Liver (tissue), 9 donors: ENCODE measurements around the gene IL17A. TPM values are rescaled to one million over a fixed set of nuclear protein-coding genes. Genes with fewer than 3 reads are reported as not detected.

Source experiments
- DNase-seq: peaks from one replicate; pipeline ENCODE4 v3.0.0-alpha.2; 2017; ENCODE audit warnings: low spot score
- H3K27ac ChIP-seq, 2 donors: one replicate each; pipeline ENCODE4 v1.7.0; 2013; ENCODE audit warnings: inconsistent platforms in 2 of 2, low read length in 2 of 2, control low read depth in 1 of 2, low read depth in 1 of 2, mild to moderate bottlenecking in 1 of 2
- H3K27me3 ChIP-seq, 4 donors: one replicate each; pipeline versions ENCODE4 v1.6.1 to v1.7.0; 2013; ENCODE audit warnings: low read length in 3 of 4, inconsistent platforms in 1 of 4, mild to moderate bottlenecking in 1 of 4, moderate library complexity in 1 of 4; ENCODE audit not compliant: control insufficient read depth in 4 of 4, insufficient read depth in 4 of 4
- H3K36me3 ChIP-seq, 4 donors: one replicate each; pipeline versions ENCODE4 v1.6.1 to v1.7.0; 2013; ENCODE audit warnings: low read length in 3 of 4, mild to moderate bottlenecking in 3 of 4, low read depth in 1 of 4, moderate library complexity in 1 of 4; ENCODE audit not compliant: control insufficient read depth in 4 of 4, insufficient read depth in 3 of 4
- H3K4me1 ChIP-seq, 4 donors: one replicate each; pipeline versions ENCODE4 v1.6.1 to v1.7.0; 2013; ENCODE audit warnings: low read length in 3 of 4, mild to moderate bottlenecking in 3 of 4, moderate library complexity in 1 of 4; ENCODE audit not compliant: control insufficient read depth in 4 of 4, insufficient read depth in 4 of 4
- H3K4me3 ChIP-seq, 3 donors: one replicate each; pipeline versions ENCODE4 v1.6.1 to v1.7.0; 2013; ENCODE audit warnings: low read length in 3 of 3, control low read depth in 1 of 3, low read depth in 1 of 3, mild to moderate bottlenecking in 1 of 3
- H3K9ac ChIP-seq, 2 donors: one replicate each; pipeline ENCODE4 v1.7.0; 2013; ENCODE audit warnings: low read length in 2 of 2, mild to moderate bottlenecking in 2 of 2, moderate library complexity in 2 of 2, control low read depth in 1 of 2, low read depth in 1 of 2
- H3K9me3 ChIP-seq, 4 donors: one replicate each; pipeline versions ENCODE4 v1.6.1 to v1.7.0; 2013; ENCODE audit warnings: low read length in 3 of 4; ENCODE audit not compliant: control insufficient read depth in 4 of 4
- CTCF ChIP-seq: fragments of 150-350 bp; IDR thresholded peaks from 2 replicates; pipeline ENCODE4 v1.5.1; 2017; ENCODE audit warnings: improper control_type of control experiment, low read depth, low read length; ENCODE audit not compliant: missing input control
- EGR1 ChIP-seq, 2 donors: IDR thresholded peaks; 2 replicates each; pipeline ENCODE4 v1.6.1; 2016 to 2018; ENCODE audit warnings: antibody characterized with exemption in 2 of 2, low read depth in 2 of 2
- FOXA1 ChIP-seq: IDR thresholded peaks from 2 replicates; pipeline ENCODE4 v1.6.1; 2016; ENCODE audit warnings: antibody characterized with exemption
- GABPA ChIP-seq, 2 donors: IDR thresholded peaks in 1 of 2; conservative IDR thresholded peaks in 1 of 2; 2 replicates each; pipeline ENCODE4 v1.6.1; 2016; ENCODE audit warnings: antibody characterized with exemption in 2 of 2, mild to moderate bottlenecking in 1 of 2, moderate library complexity in 1 of 2
- HNF4A ChIP-seq, 2 donors: conservative IDR thresholded peaks; 2 replicates each; pipeline ENCODE4 v1.6.1; 2016; ENCODE audit warnings: antibody characterized with exemption in 2 of 2, mild to moderate bottlenecking in 2 of 2
- HNF4G ChIP-seq: IDR thresholded peaks from 2 replicates; pipeline ENCODE4 v1.6.1; 2016; ENCODE audit warnings: antibody characterized with exemption
- JUND ChIP-seq, 2 donors: IDR thresholded peaks; 2 replicates each; pipeline ENCODE4 v1.6.1; 2016; ENCODE audit warnings: antibody characterized with exemption in 2 of 2
- MAX ChIP-seq: IDR thresholded peaks from 2 replicates; pipeline ENCODE4 v1.6.1; 2016; ENCODE audit warnings: antibody characterized with exemption
- NR2F2 ChIP-seq: IDR thresholded peaks from 2 replicates; pipeline ENCODE4 v1.6.1; 2016; ENCODE audit warnings: antibody characterized with exemption
- RAD21 ChIP-seq, 2 donors: IDR thresholded peaks; 2 replicates each; pipeline ENCODE4 v1.6.1; 2016; ENCODE audit warnings: antibody characterized with exemption in 2 of 2, mild to moderate bottlenecking in 2 of 2
- REST ChIP-seq: IDR thresholded peaks from 2 replicates; pipeline ENCODE4 v1.6.1; 2016; ENCODE audit warnings: antibody characterized with exemption, mild to moderate bottlenecking
- RXRA ChIP-seq, 2 donors: IDR thresholded peaks; 2 replicates each; pipeline ENCODE4 v1.6.1; 2017 to 2018; ENCODE audit warnings: antibody characterized with exemption in 2 of 2, mild to moderate bottlenecking in 1 of 2
- SP1 ChIP-seq: IDR thresholded peaks from 2 replicates; pipeline ENCODE4 v1.6.1; 2018; ENCODE audit warnings: antibody characterized with exemption, mild to moderate bottlenecking
- TAF1 ChIP-seq: conservative IDR thresholded peaks from 2 replicates; pipeline ENCODE4 v1.6.1; 2016; ENCODE audit warnings: antibody characterized with exemption, mild to moderate bottlenecking
- YY1 ChIP-seq: IDR thresholded peaks from 2 replicates; pipeline ENCODE4 v1.6.1; 2016; ENCODE audit warnings: antibody characterized with exemption, mild to moderate bottlenecking
- ZBTB33 ChIP-seq: IDR thresholded peaks from 2 replicates; pipeline ENCODE4 v1.6.1; 2016; ENCODE audit warnings: antibody characterized with exemption
- WGBS: extraction: QIAGEN DNeasy Blood & Tissue Kit; methylation state at CpG from one replicate; pipeline ENCODE4 v1.1.7; 2013; 5-methylcytosine and 5-hydroxymethylcytosine counted together
- polyA plus RNA-seq, 2 donors: library from polyadenylated mRNA; stranded (reverse) in 1 of 2; unstranded in 1 of 2; fragments of 200-250 nt in 1 of 2; fragments of >200 nt in 1 of 2; fragmentation: Nextera tagmentation in 1 of 2; extraction: Ambion mirVana in 1 of 2; gene quantifications; one replicate each; pipeline versions ENCODE4 v1.2.1 to v1.2.3, GENCODE V29; 2013 to 2015
- total RNA-seq, 2 donors: library from RNA; depleted of rRNA; stranded (reverse); fragments of >200 nt; gene quantifications; one replicate each; pipeline ENCODE4 v1.2.3, GENCODE V29; 2014
- donor health status: healthy.
- donor health status: healthy.
- donor health status: healthy.
- donor health status: healthy.
- donor health status: healthy.

IL17A gene
- total and polyA plus RNA-seq, 4 donors: not detected

- no peak for TF ChIP-seq REST
- no peak for TF ChIP-seq RXRA (IDR thresholded peaks at IDR 0.05)
- no peak for TF ChIP-seq YY1
- TF ChIP-seq MAX: no peak
Measured at GRCh38 chr6:52157301-52157941, 28.8 kb upstream of the IL17A start (continued).

GRCh38 chr6:52160472-52161104, 25.6 kb upstream of the IL17A start:
- H3K27me3 ChIP-seq: no peaks in the 10 kb centered on the region
- H3K27ac ChIP-seq: no peak overlapping the region
- H3K9ac ChIP-seq: no peak overlapping the region
- DNase-seq: no peak
- H3K4me1 ChIP-seq: no peaks in the 10 kb centered on the region
- WGBS: 89% methylated on average over 4 of the region's 4 CpGs
- peaks cover 0 to 2% (median 0%) of the 10 kb centered on the region in 4 donors for H3K9me3 ChIP-seq
- TF ChIP-seq REST (no peak), NR2F2 (no peak), RAD21 (IDR thresholded peaks at IDR 0.05) (no peak), JUND (IDR thresholded peaks at IDR 0.05) (no peak), EGR1 (IDR thresholded peaks at IDR 0.05; ENCODE audit: low read depth in 2 of 2) (no peak), TAF1 (no peak), MAX (no peak), HNF4G (no peak), FOXA1 (no peak), HNF4A (conservative IDR thresholded peaks at IDR 0.05) (no peak), GABPA (IDR thresholded peaks at IDR 0.05 in 1 of 2, conservative IDR thresholded peaks at IDR 0.05 in 1 of 2) (no peak), ZBTB33 (no peak), CTCF (no peak), SP1 (no peak)
- H3K36me3 ChIP-seq: no peaks in the 10 kb centered on the region
- no peak overlapping the region for H3K4me3 ChIP-seq
